ENCODE data around the gene PAX5. TPM values are rescaled to one million over a fixed set of nuclear protein-coding genes. Genes with fewer than 3 reads are reported as not detected.
"Not testable (repeated sequence)": the region's sequence is repeated elsewhere in the genome, so short reads cannot be mapped to it uniquely, and the experiment has no call there.

PAX5 gene
- polyA plus RNA-seq (ENCODE audit: insufficient read length in 4 of 4), result under 1 TPM; 0.07 to 0.42 (median 0.16) TPM

DNA sequence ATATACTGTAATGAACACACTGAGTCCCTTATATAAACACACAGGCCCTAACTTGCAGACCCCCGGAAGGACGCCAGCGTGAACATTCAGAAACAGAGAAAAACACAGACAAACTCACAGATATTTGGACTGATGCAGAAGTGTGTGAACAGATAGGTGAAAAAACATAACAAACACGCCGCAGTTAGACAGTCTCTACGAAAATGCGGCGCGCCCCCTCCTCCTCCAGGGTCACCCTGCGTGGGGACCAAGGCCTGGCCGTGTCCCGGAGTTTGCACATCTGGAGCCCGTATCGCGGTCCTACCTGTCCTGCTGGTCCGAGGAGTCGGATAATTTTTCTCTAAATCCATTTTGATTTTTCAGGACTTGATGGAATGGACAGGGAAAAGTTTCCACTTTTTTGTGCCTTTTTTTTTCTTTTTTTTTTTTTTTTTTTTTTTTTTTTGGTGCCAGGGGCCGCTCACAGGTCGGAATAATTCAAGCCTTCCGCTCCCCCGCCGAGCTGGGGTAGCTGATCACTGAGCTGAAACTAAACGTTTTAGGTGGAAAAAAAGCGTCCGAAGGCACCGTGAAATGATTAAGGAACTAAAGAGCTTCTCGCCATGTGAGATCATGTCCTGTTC, at the start of gene PAX5:
Gene PAX5, minus strand, starts transcription at position 587 of the 623 bp plus-strand sequence. Its CDS starts 237 bp downstream, at position 350.
- DNase-seq (ENCODE audit: low read depth in 4 of 4, low spot score in 3 of 4), result no peak

DNA sequence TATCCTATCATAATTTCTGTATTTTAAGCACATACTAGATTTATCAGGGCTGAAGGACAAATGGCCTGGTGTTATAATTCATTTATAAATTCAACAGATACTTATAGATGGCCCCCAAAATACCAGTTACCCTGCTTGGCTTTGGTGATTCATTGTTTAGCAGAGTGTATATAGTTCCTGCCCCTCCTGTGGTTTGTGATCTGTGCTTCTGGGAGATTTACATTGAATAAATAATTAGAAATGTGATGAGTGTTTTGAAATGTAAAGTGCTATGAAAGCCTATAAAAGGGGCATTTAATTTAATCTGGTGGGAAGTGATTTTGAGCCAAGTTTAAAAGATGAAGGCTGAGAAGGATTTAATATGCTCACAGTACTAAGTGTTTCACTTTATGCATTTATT, 49.6 kb upstream of the PAX5 start:
- DNase-seq (ENCODE audit: low read depth in 4 of 4, low spot score in 3 of 4), result no peak

DNA sequence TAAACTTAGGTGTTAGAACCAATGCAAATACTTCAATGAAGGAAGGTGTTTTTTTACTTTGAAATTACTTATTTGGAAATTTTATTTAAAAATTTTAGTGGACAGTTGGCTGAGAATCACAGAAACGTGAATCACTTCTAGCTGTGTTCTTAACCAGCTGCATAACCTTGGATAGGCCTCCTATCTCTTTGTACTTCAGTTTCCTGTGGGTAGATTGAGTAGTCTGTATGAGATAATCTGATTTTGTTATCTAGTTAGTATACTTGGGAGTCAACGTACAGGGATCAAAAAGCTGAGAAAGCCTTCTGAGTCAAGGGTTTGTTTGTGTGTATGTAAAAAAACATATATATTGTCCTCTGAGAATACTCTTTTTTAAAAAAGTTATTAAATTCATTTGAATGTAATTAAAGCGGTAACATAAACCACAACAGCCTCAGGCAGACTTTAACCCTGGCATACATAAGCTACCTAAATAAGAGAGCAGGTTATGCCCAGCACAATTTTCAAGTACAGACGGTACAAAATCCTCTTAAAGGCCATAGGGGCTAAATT, 48.2 kb upstream of the PAX5 start:
- no peak for DNase-seq (ENCODE audit: low read depth in 4 of 4, low spot score in 3 of 4)

DNA sequence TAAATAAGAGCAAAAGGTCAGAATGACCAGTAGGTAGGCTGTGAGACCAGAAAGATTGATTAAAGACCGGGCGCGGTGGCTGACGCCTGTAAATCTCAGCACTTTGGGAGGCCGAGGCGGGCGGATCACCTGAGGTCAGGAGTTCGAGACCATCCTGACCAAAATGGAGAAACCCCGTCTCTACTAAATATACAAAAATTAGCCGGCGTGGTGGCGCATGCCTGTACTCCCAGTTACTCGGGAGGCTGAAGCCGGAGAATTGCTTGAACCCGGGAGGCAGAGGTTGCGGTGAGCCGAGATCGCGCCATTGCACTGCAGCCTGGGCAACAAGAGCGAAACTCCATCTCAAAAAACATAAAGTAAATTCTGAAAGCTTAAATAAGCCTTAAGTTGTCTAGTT, 47.4 kb upstream of the PAX5 start:
- not testable (repeated sequence) for DNase-seq (ENCODE audit: low read depth in 4 of 4, low spot score in 3 of 4)

DNA sequence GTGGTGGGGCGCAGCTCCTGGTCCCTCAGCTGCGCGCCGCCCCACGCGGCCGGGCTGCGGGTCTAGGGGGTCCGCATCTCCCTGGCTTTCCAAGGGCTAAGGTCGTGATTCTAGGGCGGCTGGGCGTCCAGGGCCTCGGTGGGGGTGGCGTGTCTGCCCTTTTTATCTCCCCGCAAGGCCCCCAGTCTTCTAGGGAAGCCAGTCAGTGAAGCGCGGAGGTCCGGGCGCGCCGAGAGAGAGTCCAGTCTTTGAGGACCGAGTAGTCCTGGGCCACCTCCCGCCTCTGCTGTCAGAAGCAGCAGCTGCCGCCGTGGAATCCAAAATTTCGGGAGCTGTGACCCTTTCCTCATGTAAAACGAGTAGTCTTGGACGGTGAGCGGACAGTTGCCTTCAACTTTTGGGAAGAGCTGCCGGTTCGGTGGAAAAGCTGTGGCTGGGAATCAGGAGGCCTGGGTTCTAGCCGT, 46.1 kb upstream of the PAX5 start:
- DNase-seq (ENCODE audit: low read depth in 4 of 4, low spot score in 3 of 4), result peak in 1 of 4 donors; percentile 1

DNA sequence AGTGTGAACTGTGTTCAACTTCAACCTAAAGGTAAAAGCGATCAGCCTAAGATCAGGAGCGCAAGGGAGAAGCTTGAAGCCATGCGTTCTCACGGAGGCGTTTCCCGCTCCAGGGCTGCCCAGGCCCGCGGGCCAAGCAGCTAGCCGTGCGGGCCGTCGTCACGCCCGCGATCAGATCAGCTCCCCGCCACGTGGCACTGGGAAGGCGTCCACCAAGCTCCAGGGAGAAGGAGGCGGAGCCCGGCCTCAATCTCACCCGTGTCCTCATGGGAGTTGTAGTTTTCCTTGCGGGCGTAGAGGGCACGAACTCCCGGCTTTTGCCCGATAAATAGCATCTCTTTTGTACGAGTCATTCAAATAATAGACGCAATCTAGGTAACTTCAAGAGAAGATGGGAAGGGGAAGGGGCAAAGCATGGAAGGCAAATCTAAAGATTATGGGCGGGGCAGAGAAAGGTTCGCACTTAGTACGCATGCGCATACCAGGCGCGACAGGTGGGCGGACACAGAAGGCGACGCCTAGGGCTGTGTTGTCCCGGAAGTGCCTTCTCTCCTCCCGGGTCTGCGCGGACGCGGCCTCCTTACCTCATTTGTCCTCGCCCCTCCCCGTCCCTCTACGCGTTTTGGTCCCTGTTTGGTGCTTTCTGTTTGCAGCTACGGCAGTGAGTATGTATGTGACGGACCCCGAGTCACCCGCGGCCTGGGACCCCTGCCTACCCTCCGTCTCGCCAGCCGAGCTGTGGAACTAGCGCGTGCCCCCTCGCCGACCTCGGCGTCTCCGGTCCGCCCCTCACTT, 45.5 kb upstream of the PAX5 start:
- peak; percentile 81 to 88 (median 86) for DNase-seq (ENCODE audit: low read depth in 4 of 4, low spot score in 3 of 4)

DNA sequence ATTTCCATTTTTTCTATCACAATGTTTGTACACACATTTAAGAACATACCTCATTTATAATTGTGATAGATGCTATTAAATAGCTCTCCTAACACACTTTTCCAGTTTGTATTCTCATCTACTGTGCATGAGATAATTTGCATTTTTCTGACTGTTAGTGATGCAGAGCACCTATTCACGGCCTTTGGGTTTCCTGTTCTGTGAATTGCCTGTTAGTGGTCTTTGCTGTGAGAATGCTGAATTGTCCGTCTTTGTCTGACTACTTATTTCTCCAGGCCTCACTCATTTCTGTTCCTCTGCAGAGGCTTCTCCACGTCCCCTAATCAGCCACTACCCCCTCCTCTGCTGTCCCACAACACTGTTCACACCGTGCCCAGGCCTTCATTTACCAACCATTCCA, 40.7 kb upstream of the PAX5 start:
- DNase-seq (ENCODE audit: low read depth in 4 of 4, low spot score in 3 of 4), result not testable (repeated sequence)

DNA sequence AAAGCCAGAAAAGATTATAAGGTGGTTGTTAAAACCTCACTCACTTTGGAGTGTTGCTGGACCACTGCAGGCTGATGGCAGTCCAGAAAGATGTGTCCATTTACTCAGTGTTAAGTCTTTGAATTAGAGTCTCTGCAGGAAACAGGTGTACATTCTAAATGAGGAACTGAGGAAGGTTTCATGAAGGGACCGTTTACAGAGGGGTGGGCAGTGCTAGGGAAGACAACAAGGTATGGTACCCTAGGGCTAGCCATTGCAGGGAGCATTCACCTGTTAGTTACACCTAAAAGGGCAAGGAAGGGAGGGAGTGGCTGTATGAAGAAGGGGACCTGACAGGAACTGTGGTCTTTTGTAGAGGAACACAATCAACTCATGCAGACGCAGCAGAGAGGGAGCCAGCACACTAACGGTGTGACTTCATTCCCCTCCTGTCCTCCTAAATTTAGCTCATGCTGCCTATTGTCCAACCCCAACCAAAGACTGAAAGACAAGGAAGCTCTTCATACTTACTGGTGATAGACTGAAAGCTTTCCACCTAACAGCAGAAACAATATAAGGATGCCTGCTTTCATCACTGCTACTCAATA, 32.2 kb upstream of the PAX5 start:
- no peak for DNase-seq (ENCODE audit: low read depth in 4 of 4, low spot score in 3 of 4)

- no peak for DNase-seq (ENCODE audit: low read depth in 4 of 4, low spot score in 3 of 4)
Observed at GRCh38 chr9:37062336-37062735, 28.3 kb upstream of the PAX5 start.

- no peak for DNase-seq (ENCODE audit: low read depth in 4 of 4, low spot score in 3 of 4)
Observed at GRCh38 chr9:37061768-37062167, 27.7 kb upstream of the PAX5 start.

DNA sequence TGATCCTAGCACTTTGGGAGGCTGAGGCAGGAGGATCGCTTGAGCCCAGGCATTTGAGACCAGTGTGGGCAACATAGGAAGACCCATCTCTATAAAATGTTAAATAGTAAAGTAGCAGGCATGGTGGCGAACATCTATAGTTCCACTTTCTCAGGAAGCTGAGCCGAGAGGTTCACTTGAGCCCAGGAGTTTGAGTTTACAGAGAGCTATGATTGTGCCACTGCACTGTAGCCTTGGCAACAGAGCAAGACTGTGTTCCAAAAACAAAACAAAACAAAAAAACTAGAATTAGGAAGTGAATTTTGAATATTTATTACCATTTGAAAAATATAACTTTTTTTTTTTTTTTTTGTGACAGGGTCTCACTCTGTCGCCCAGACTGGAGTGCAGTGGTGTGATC, 26.8 kb upstream of the PAX5 start:
- DNase-seq (ENCODE audit: low read depth in 4 of 4, low spot score in 3 of 4), result no peak

DNA sequence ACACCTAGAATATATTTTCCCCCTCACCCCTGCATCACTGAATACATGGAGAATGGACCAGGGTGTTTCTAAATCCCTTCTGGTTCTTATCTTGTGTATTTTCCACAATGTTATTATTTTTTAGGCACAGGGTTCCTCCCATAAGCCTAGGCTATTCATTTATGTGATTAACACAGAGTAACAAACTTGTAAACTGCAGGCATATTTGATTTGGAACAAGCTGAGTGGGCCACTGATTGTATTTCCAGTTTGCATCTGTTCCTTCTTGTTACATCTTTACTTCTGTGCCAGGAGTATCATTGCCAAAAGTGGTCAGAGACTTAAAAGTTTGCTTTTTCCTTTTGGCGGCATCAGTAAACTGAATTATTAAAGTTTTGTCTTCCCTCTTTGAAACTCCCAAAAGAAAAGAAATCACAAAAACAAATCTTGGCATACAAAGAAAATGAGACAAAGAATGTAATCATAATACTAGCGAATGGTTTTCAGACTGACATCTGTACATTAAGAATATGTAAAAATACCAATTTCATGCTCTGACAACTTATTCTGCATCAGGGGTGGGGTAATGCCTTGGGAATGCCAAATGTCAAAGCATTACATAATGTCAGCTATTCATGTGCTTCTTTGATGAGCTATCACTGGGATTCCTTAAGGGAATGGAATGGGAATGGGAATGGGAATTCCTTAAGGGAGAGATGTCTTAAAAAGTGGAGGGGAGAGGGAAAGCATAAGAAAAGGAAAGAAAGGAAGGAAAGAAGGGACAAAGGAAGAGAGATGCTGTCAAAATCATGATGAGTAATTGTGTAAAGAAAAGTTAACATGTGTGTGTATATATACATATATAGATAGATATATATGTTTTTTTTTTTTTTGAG, 22.2 kb upstream of the PAX5 start:
- DNase-seq (ENCODE audit: low read depth in 4 of 4, low spot score in 3 of 4), result no peak

DNA sequence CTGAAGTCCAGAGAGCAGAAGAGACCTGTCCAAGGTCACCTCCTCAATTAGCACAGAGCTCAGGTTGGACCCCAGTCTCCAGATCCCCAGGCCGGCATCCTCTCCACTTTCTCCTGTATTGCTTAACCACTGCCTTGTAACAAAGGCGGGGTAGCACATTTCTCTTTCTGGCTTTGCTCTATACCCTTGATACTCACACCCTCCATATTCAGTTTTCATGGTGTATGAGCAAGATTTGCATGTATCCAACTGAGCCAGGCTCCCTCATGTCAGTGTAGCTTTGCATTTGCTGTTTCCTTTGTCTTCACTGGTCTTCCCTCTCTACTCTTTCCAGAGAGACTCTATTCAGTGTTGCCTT, 20.3 kb upstream of the PAX5 start:
- not testable (repeated sequence) for DNase-seq (ENCODE audit: low read depth in 4 of 4, low spot score in 3 of 4)

- no peak for DNase-seq (ENCODE audit: low read depth in 4 of 4, low spot score in 3 of 4)
Observed at GRCh38 chr9:37053684-37054362, 19.8 kb upstream of the PAX5 start.

DNA sequence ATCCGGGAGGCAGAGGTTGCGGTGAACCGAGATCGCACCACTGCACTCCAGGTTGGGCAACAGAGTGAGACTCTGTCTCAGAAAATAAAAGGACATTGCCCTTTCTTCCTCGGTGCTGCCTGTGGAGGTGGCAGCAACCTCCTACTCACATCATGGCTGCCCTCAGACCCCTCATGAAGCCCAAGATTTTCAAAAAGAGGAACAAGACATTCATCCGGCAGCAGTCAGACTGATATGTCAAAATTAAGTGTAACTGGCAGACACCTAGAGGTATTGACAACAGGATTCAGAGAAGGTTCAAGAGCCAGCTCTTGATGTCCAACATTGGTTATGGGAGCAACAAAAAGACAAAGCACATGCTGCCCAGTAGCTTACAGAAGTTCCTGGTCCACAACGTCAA, 12.6 kb upstream of the PAX5 start:
- no peak for DNase-seq (ENCODE audit: low read depth in 4 of 4, low spot score in 3 of 4)

- DNase-seq (ENCODE audit: low read depth in 4 of 4, low spot score in 3 of 4), result no peak
Observed at GRCh38 chr9:37042421-37042820, 8.4 kb upstream of the PAX5 start.

DNA sequence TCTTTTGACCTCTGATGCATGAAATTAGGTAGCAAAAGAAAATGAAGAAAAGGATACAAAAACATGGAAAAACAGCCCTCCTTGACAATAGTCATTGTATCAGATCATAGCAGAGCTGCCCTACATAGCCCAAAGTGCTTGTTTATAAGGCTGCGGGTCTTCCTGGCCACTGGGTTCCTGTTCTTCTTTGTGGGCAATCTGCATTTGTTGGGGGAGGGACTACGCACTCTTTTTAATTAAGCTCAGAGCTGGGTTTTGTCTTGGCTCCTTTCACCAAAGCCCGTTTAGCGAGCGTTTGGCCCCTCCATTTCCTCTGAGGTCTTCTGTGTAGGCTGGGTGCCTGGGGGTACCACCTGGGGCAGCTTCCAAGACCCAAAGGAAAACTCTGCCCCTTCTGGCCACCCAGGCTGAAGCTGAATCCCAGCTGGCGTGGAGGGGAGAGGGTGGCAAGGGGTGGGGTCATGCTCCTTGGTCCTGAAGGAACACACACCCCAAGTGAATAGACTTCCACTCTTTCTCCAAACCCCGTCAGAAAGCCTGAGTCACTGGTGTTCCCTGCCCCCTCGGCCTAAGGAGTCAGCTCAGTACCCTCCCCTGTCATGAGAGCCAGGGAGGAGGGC, 6.5 kb upstream of the PAX5 start:
- no peak for DNase-seq (ENCODE audit: low read depth in 4 of 4, low spot score in 3 of 4)

- no peak for DNase-seq (ENCODE audit: low read depth in 4 of 4, low spot score in 3 of 4)
Observed at GRCh38 chr9:37038943-37039464, 4.9 kb upstream of the PAX5 start.

DNA sequence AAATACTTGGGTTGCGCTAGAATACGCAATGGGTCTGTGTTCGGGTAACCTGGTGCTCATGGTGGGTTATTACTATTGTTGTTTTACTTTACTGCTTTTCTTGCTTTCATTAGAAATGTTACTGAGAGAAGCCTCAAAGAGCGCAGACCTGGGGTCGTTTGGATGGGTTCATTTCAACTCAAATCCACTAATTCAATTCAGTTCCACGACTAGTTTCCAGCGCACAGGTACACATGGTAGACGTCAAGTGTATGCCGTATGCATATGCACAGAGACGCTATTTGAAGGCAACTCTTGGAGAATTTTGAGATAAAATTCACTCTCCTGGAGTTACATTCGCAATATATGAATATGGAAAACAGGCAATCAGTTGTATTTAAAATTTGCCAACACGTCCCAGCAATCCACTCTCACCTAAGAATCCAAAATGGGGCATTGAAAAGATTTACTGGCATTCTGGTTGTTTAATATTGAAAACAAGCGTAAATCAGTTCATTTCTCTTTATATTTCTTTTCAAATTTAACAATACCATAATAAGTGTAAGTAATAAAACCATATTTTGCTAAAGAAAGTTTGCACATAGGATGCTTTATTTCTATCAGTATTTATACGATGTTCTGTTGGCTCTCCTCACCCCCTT, 4.4 kb upstream of the PAX5 start:
- DNase-seq (ENCODE audit: low read depth in 4 of 4, low spot score in 3 of 4), result no peak
